ENCODE results near the gene CNOT6. TPM values are rescaled to one million over a fixed set of nuclear protein-coding genes. Genes with fewer than 3 reads are reported as not detected.

The CNOT6 gene
- polyA plus RNA-seq, 4 donors: 53.0 to 74.1 (median 61.4) TPM

GRCh38 chr5:180598797-180599589 is 104.8 kb downstream of the CNOT6 start:
- no peak for DNase-seq (ENCODE audit: low read depth in 4 of 4, low spot score in 3 of 4)

GRCh38 chr5:180599590-180599914 is 105.4 kb downstream of the CNOT6 start:
- DNase-seq (ENCODE audit: low read depth in 4 of 4, low spot score in 3 of 4): no peak

GRCh38 chr5:180599981-180600553 is 105.9 kb downstream of the CNOT6 start:
- DNase-seq (ENCODE audit: low read depth in 4 of 4, low spot score in 3 of 4): no peak

- DNase-seq (ENCODE audit: low read depth in 4 of 4, low spot score in 3 of 4): no peak
These were observed 106.4 kb downstream of the CNOT6 start for GRCh38 chr5:180600554-180601041.

DNA sequence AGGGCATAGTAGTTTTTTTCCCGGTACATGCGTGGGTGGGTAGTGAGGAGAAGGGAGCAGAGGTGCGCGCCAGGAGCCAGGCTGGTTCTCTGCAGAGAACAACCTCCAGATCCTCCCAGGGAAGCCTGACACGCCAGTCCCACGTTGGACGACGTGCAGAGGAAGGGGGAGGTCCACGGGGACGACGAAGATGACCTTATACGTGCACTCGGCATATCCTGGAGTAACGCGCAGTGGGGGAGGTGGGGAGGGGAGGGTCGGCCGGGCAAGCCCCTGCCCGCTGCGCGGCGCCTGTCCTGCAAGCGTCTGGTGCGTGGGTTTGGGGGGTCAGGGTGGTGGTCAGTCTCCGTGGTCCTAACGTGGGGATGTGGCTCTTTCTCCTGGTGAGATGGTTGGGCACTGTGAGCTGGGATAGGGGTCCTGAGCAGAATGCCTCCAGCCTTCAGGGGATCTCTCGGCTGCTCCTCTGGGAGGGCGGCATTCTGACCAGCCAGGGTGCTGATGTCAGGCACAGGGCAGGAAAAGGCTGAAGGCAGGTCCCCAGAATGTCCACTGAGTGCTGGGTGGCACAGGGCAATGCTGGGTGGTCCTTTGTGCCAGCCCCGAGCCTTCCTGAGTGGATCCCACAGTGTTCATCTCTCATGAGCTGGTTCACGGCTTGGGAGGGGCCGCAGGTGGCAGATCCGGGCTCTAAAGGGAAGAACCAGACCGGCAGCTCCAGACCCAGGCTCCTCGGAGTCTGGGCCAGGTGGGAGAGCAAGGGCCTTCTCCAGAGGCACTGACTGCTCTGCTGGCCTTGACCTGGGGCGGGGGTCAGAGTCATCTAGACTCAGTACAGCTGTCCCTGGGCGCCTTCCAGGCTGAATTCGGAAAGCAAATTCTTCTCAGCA is 107.7 kb downstream of the CNOT6 start:
- no peak for DNase-seq (ENCODE audit: low read depth in 4 of 4, low spot score in 3 of 4)

GRCh38 chr5:180602481-180603075 is 108.4 kb downstream of the CNOT6 start:
- DNase-seq (ENCODE audit: low read depth in 4 of 4, low spot score in 3 of 4): no peak

DNA sequence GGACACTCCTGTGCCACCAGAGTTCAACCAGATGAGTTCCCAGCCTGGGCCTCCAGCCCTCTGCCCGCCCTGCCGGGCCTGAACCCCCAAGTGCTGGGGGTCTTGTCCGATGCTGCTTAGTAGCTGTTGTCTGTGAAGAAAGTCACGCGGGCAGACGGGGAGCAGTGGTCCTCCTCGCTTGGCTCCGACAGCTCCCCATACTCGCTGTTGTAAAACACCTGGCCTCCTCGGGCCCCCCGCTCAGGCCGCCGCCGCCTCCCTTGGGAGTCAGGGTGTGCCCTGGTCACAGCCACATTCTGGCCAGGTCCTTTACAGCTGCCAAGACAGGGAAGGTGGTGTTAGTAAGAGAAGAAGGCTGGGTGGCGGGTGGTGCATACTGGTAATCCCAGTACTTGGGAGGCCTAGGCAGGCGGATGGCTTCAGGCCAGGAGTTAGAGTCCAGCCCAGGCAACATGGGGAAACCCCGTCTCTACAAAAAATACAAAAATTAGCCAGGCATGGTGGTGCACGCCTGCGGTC is 109.0 kb downstream of the CNOT6 start:
- no peak for DNase-seq (ENCODE audit: low read depth in 4 of 4, low spot score in 3 of 4)

- no peak for DNase-seq (ENCODE audit: low read depth in 4 of 4, low spot score in 3 of 4)
These were observed 110.1 kb downstream of the CNOT6 start for GRCh38 chr5:180604271-180604670.

DNA sequence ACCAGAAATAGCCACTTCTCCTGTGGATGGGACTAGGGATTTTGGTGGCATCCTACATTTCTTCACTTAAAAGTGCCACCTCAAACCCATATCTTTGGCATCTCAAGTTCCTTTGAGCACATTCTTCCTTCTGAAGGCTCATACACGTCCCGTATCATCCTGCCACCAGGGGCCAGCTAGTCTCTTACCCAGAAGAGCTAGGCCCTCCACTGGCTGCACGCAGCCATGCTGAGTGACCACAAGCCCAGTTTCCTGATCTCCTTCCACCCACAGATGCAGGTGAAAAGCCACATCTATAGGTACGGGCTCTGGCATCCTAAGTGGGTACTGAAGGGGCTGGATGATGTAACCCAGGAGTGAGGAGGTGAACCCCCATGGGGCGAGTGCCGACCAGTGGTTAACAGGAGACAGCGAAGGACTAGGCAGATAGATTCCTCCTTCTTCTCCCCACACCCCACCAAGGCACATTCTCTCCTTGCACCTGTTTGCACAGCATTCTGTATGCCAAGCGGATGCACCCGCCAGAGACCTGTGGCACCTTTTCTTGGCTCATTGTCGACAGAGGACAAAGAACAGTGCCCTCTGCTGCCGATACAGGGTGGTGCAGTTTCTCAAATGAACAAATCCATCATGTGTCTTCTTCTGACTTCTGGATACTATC is 111.5 kb downstream of the CNOT6 start:
- DNase-seq (ENCODE audit: low read depth in 4 of 4, low spot score in 3 of 4): no peak

DNA sequence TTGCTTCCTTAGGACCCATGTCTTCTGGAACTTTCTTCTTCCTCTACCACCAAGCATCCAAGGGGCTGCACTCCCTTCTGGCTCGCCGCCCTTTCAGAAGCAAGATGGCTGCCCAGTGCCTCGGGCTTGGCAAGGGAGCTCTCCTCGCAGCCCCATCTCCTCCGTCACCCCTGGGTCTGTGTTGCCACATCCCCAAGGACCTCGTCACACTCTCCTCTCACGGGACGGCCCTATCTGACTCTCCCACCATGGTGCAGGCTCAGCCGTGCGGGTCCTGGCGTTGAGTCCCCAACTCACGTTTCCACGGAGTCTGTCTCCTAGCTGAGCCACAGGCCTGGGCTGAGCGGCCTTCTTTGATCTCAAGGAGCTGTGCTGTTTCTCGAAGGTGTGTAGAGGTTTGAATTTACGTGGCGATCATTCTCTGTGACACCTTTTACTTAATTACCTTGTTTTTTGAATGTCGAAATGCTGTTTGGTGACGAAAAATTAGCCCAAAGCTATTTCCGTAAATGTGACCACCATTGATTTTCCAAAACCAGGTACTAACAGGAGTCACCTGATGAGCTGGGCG is 112.1 kb downstream of the CNOT6 start:
- no peak for DNase-seq (ENCODE audit: low read depth in 4 of 4, low spot score in 3 of 4)

- no peak for DNase-seq (ENCODE audit: low read depth in 4 of 4, low spot score in 3 of 4)
These were observed 113.8 kb downstream of the CNOT6 start for GRCh38 chr5:180607861-180608571.

GRCh38 chr5:180608572-180609310 is 114.6 kb downstream of the CNOT6 start:
- DNase-seq (ENCODE audit: low read depth in 4 of 4, low spot score in 3 of 4): no peak

DNA sequence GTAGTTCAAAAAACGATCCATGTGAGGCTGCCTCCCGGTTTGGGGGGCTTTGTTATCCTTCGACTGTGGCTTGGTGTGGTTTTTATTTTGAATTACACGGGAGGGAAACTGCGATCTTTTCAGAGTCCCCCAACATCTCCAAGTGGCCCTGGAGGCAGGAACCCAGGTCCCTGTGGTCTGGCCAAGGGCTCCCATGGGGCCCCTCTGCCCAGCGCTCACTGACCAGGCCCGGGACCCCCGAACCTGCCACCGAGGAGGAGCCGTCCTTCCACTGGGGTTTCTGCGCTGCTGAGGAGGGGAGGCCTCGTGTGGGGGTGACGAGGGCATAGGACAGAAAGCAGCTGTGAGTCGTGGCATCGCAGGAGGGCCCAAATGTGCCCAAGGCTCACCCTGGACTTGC is 115.2 kb downstream of the CNOT6 start:
- no peak for DNase-seq (ENCODE audit: low read depth in 4 of 4, low spot score in 3 of 4)

GRCh38 chr5:180609817-180610550 is 115.8 kb downstream of the CNOT6 start:
- no peak for DNase-seq (ENCODE audit: low read depth in 4 of 4, low spot score in 3 of 4)

DNA sequence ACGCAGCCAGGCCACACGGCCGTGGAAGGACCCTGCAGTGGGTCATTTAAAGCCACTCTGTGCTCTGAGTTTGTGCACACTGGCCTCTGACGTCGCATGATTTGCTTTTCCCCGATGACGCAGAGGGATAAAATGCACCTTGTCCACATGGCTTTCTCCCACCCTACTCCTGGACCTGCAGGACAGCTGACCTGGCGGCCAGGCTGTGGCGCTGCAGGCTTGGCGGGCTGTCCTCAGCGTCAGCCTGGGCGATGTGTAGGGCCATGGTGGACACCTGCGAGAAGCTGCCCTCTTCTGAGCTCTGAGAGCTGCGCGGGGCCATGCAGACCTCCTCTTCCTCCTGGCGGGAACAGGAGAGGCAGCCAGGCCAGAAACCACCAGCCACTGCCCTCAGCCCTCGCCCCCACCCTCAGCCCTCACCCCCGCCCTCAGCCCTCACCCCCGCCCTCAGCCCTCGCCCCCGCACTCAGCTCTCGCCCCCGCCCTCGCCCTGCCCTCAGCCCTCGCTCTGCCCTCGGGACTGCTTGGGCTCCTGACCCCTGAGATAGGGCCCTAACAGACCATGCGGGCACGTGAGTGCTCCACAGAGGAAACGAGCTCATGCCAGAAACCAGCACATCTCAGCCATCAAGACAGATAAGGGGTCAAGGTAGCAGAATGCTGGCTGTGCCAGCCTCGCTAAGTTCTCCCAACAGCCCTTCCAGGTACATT is 117.1 kb downstream of the CNOT6 start:
- DNase-seq (ENCODE audit: low read depth in 4 of 4, low spot score in 3 of 4): no peak

DNA sequence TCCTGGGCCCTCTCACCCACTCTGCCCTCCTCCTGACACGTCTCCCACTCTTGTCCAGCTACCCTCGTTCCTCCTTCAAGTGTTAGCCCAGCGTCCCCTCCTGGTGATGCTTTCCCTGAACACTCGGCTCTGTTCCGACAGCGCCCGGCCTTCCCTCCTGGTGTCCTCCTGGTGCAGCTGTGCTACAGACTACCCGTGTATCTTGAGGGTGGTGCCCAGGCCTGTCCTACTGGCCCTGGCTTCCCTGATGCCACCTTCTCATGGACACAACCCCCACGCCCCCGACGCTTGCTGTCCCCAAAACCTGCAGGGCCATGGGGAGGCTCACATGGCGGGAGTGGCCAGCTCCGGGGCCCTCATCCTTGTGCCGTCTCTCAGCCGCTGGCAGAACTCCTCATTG is 118.5 kb downstream of the CNOT6 start:
- DNase-seq (ENCODE audit: low read depth in 4 of 4, low spot score in 3 of 4): no peak

GRCh38 chr5:180613188-180613813 is 119.1 kb downstream of the CNOT6 start:
- DNase-seq (ENCODE audit: low read depth in 4 of 4, low spot score in 3 of 4): peak in 1 of 4 donors; percentile 49

Measured in right renal pelvis (tissue), 4 donors.